OCI-LY3 (cell line): Measurements from ENCODE around the gene OR9Q1.

Experiments used
- H2AFZ ChIP-seq: fragments of 200-600, 300-600 bp; shearing (Covaris generic); 2 replicates; pipeline ENCODE4 v1.6.0; 2014; ENCODE audit warnings: antibody characterized with exemption, low read depth, low read length
- H3K27ac ChIP-seq: fragments of 200-600, 300-600 bp; sonication (generic); 2 replicates; pipeline ENCODE4 v1.5.1; 2014; ENCODE audit warnings: mild to moderate bottlenecking, low read length, moderate library complexity, mixed read lengths
- H3K27me3 ChIP-seq: fragments of 200-600, 300-600 bp; sonication (generic); 2 replicates; pipeline ENCODE4 v1.6.1; 2014; ENCODE audit warnings: low read depth, low read length, mixed read lengths
- H3K36me3 ChIP-seq: fragments of 200-600, 300-600 bp; sonication (generic); replicated peaks from 2 replicates; pipeline ENCODE3; 2014; ENCODE audit warnings: low read depth, low read length, mixed read lengths
- H3K4me1 ChIP-seq: fragments of 300-600, 200-600 bp; sonication (generic); 2 replicates; pipeline ENCODE4 v1.6.1; 2014; ENCODE audit warnings: low read length, mixed read lengths
- H3K4me2 ChIP-seq: fragments of 200-600, 300-600 bp; sonication (generic); 2 replicates; pipeline ENCODE4 v1.6.1; 2014; ENCODE audit warnings: low read length, mixed read lengths
- H3K4me3 ChIP-seq: fragments of 300-600, 200-600 bp; sonication (generic); 2 replicates; pipeline ENCODE4 v1.5.1; 2014; ENCODE audit warnings: antibody characterized with exemption, mild to moderate bottlenecking, low read length, moderate library complexity
- H3K79me2 ChIP-seq: fragments of 300-600, 200-600 bp; shearing (Covaris generic); 2 replicates; pipeline ENCODE4 v1.6.1; 2014; ENCODE audit warnings: mild to moderate bottlenecking, low read length, mixed read lengths
- H3K9ac ChIP-seq: fragments of 300-600, 200-600 bp; shearing (Covaris generic); 2 replicates; pipeline ENCODE4 v1.6.0; 2014; ENCODE audit warnings: mild to moderate bottlenecking, low read length, moderate library complexity
- H3K9me3 ChIP-seq: fragments of 200-600, 300-600 bp; shearing (Covaris generic); 2 replicates; pipeline ENCODE4 v1.6.1; 2014; ENCODE audit warnings: low read length, mixed read lengths; ENCODE audit not compliant: insufficient read depth
- H4K20me1 ChIP-seq: fragments of 200-600, 300-600 bp; sonication (generic); 2 replicates; pipeline ENCODE4 v1.6.1; 2016; ENCODE audit warnings: low read length, mixed read lengths; ENCODE audit not compliant: insufficient read depth
- EZH2phosphoT487 ChIP-seq: fragments of 200-600 bp; shearing (Covaris generic); IDR thresholded peaks from 2 replicates; pipeline ENCODE4 v1.6.1; 2018; ENCODE audit warnings: antibody characterized with exemption, mixed run types, low read depth
- TF ChIP-seq, protein P1 (sequence below): fragments of 200-600, 300-600 bp; sonication (generic); IDR thresholded peaks from 2 replicates; pipeline ENCODE4 v1.5.1; 2014; ENCODE audit warnings: antibody characterized with exemption, low read length, low read depth

OR9Q1 gene

DNA sequence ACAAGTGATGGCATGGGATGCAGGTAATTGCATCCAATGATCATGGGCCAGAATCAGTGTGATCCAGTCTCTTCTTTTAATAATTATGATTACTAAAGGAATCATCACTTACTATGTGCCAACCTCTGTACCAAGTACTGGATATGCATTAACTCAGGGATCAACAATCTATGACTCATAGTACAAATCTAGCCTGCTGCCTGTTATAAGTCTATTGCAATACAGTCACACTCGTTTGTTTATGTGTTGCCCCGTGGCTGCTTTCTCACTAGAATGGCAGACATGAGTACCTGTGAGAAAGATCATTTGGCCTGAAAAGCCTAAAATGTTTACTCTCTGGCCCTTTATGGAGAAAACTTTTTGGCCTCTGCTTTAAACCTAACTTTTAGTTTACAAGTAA is 52.1 kb downstream of the OR9Q1 start:
- no peaks in the 10 kb centered on the region for H3K79me2 ChIP-seq
- no peak overlapping the region for H2AFZ ChIP-seq
- H3K36me3 ChIP-seq = no peaks in the 10 kb centered on the region
- H4K20me1 ChIP-seq = no peaks in the 10 kb centered on the region
- no peak for TF ChIP-seq EZH2phosphoT487
- TF ChIP-seq, protein P1, sequence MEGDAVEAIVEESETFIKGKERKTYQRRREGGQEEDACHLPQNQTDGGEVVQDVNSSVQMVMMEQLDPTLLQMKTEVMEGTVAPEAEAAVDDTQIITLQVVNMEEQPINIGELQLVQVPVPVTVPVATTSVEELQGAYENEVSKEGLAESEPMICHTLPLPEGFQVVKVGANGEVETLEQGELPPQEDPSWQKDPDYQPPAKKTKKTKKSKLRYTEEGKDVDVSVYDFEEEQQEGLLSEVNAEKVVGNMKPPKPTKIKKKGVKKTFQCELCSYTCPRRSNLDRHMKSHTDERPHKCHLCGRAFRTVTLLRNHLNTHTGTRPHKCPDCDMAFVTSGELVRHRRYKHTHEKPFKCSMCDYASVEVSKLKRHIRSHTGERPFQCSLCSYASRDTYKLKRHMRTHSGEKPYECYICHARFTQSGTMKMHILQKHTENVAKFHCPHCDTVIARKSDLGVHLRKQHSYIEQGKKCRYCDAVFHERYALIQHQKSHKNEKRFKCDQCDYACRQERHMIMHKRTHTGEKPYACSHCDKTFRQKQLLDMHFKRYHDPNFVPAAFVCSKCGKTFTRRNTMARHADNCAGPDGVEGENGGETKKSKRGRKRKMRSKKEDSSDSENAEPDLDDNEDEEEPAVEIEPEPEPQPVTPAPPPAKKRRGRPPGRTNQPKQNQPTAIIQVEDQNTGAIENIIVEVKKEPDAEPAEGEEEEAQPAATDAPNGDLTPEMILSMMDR = no peak
- H3K4me3 ChIP-seq = no peak overlapping the region
- H3K4me1 ChIP-seq = no peaks in the 10 kb centered on the region
- H3K9ac ChIP-seq = no peak overlapping the region
- no peak overlapping the region for H3K4me2 ChIP-seq
- no peaks in the 10 kb centered on the region for H3K9me3 ChIP-seq
- peaks cover 7% of the 10 kb centered on the region; the same call in 1 of the 2 replicates for H3K27me3 ChIP-seq
- H3K27ac ChIP-seq = no peak overlapping the region

GRCh38 chr11:58086528-58086927 is 62.8 kb downstream of the OR9Q1 start:
- H3K27me3 ChIP-seq = peaks cover 4% of the 10 kb centered on the region; the same call in 1 of the 2 replicates
- H3K36me3 ChIP-seq = no peaks in the 10 kb centered on the region
- no peaks in the 10 kb centered on the region for H4K20me1 ChIP-seq
- no peaks in the 10 kb centered on the region for H3K79me2 ChIP-seq
- TF ChIP-seq, protein P1 = no peak
- no peak for TF ChIP-seq EZH2phosphoT487
- H3K4me2 ChIP-seq = no peak overlapping the region
- no peaks in the 10 kb centered on the region for H3K9me3 ChIP-seq
- no peak overlapping the region for H2AFZ ChIP-seq
- no peaks in the 10 kb centered on the region for H3K4me1 ChIP-seq
- H3K27ac ChIP-seq = no peak overlapping the region
- no peak overlapping the region for H3K9ac ChIP-seq
- no peak overlapping the region for H3K4me3 ChIP-seq

DNA sequence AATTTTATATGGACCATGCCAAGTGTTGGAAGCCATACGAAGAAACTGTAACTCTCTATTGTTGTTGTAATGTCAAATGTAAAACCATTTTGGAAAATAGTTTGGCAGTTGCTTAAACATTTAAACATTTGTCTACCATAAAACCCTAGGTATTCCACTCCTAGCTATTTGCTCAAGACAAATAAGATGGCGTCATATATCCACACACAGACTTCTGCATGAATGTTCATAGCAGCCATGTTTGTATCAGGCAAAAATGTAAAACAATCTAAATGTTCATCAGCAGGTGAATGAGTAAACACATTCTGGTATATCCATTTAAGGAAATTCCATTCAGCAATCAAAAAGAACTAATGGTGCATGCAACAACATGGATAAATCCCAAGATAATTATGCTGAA is 73.8 kb downstream of the OR9Q1 start:
- no peak overlapping the region for H3K9ac ChIP-seq
- H3K4me3 ChIP-seq = no peak overlapping the region
- H3K27me3 ChIP-seq = peaks cover 5% of the 10 kb centered on the region; the same call in 1 of the 2 replicates
- no peaks in the 10 kb centered on the region for H4K20me1 ChIP-seq
- H3K4me1 ChIP-seq = peaks cover 4% of the 10 kb centered on the region
- H2AFZ ChIP-seq = no peak overlapping the region
- H3K79me2 ChIP-seq = no peaks in the 10 kb centered on the region
- no peaks in the 10 kb centered on the region for H3K36me3 ChIP-seq
- no peaks in the 10 kb centered on the region for H3K9me3 ChIP-seq
- no peak for TF ChIP-seq EZH2phosphoT487
- TF ChIP-seq, protein P1 = no peak
- H3K4me2 ChIP-seq = no peak overlapping the region
- no peak overlapping the region for H3K27ac ChIP-seq

- H3K27me3 ChIP-seq = no peaks in the 10 kb centered on the region; the same call in 1 of the 2 replicates
- no peaks in the 10 kb centered on the region for H3K36me3 ChIP-seq
- TF ChIP-seq EZH2phosphoT487 = no peak
- TF ChIP-seq, protein P1 = no peak
- H3K4me1 ChIP-seq = no peaks in the 10 kb centered on the region
- no peak overlapping the region for H3K27ac ChIP-seq
- no peaks in the 10 kb centered on the region for H3K9me3 ChIP-seq
- H3K79me2 ChIP-seq = no peaks in the 10 kb centered on the region
- no peak overlapping the region for H3K4me3 ChIP-seq
- no peaks in the 10 kb centered on the region for H4K20me1 ChIP-seq
- no peak overlapping the region for H3K9ac ChIP-seq
- H3K4me2 ChIP-seq = no peak overlapping the region
- no peak overlapping the region for H2AFZ ChIP-seq
Measured at GRCh38 chr11:58121096-58121495, 97.4 kb downstream of the OR9Q1 start.
